NCI-H82 treated with DMSO at 0.1 percent for 48 hours (cell line): ENCODE data around the gene MYLK.
A peak's percentile ranks its signal among the peaks of the same experiment; 100 is the strongest.

Source experiments
- DNase-seq: peaks from one replicate; lab custom pipeline; 2025; ENCODE audit not compliant: unreplicated experiment; lab: John Stamatoyannopoulos, UW

Gene MYLK

GRCh38 chr3:123653221-123653682, 230.9 kb downstream of the MYLK start:
- DNase-seq: peak; percentile 45

GRCh38 chr3:123652342-123652984, 231.7 kb downstream of the MYLK start:
- DNase-seq: peak; percentile 64

GRCh38 chr3:123651449-123652341, 232.4 kb downstream of the MYLK start:
- DNase-seq: no peak

- DNase-seq: no peak
Measured at GRCh38 chr3:123650101-123650500, 234.0 kb downstream of the MYLK start.

- DNase-seq: no peak
Measured at GRCh38 chr3:123648696-123649405, 235.3 kb downstream of the MYLK start.

- DNase-seq: no peak
Measured at GRCh38 chr3:123644358-123644757, 239.8 kb downstream of the MYLK start.

- no peak for DNase-seq
Measured at GRCh38 chr3:123642957-123643330, 241.2 kb downstream of the MYLK start.

- peak; percentile 85 for DNase-seq
Measured at GRCh38 chr3:123642182-123642956, 241.8 kb downstream of the MYLK start.

- no peak for DNase-seq
Measured at GRCh38 chr3:123641505-123641904, 242.6 kb downstream of the MYLK start.

- peak; percentile 72 for DNase-seq
Measured at GRCh38 chr3:123640740-123641462, 243.2 kb downstream of the MYLK start.

- DNase-seq: no peak
Measured at GRCh38 chr3:123640311-123640710, 243.8 kb downstream of the MYLK start.

- no peak for DNase-seq
Measured at GRCh38 chr3:123638936-123639689, 245.0 kb downstream of the MYLK start.

- no peak for DNase-seq
Measured at GRCh38 chr3:123637841-123638240, 246.3 kb downstream of the MYLK start.

- no peak for DNase-seq
Measured at GRCh38 chr3:123637131-123637530, 247.0 kb downstream of the MYLK start.

- peak; percentile 97 for DNase-seq
Measured at GRCh38 chr3:123636431-123636841, 247.7 kb downstream of the MYLK start.

GRCh38 chr3:123635717-123636116, 248.4 kb downstream of the MYLK start:
- no peak for DNase-seq

GRCh38 chr3:123635217-123635616, 248.9 kb downstream of the MYLK start:
- DNase-seq: no peak

- no peak for DNase-seq
Measured at GRCh38 chr3:123634149-123635051, 249.7 kb downstream of the MYLK start.
